A549 (cell line): Measurements from ENCODE around the gene ACKR2. TPM values are rescaled to one million over a fixed set of nuclear protein-coding genes. Genes with fewer than 3 reads are reported as not detected.
A peak's percentile ranks its signal among the peaks of the same experiment; 100 is the strongest.
"Not testable (repeated sequence)": the region's sequence is repeated elsewhere in the genome, so short reads cannot be mapped to it uniquely, and the experiment has no call there.

ENCODE experiments used
- ATAC-seq, 2 experiments: fragments of 200-7000 bp in 1 of 2; fragments of >200 bp in 1 of 2; cut with Nextera tagmentation in 1 of 2; cut with Tn5 transposase in 1 of 2; 3 replicates each; pipeline versions ENCODE4 v1.8.0 to v1.9.1; 2018 to 2020; ENCODE audit warnings: mild to moderate bottlenecking in 1 of 2, moderate library complexity in 1 of 2
- CTCF ChIA-PET: fragments of 300-600 bp; sonication (Branson Sonifier 250); formaldehyde crosslinking; extraction: SDS; loops from one replicate; lab custom pipeline; 2021; ENCODE audit warnings: antibody characterized with exemption, inconsistent platforms; lab: Yijun Ruan, JAX
- POLR2A ChIA-PET: fragments of 350-600 bp; formaldehyde crosslinking; extraction: SDS; loops from one replicate; lab custom pipeline; 2021; ENCODE audit warnings: antibody characterized with exemption, inconsistent platforms; lab: Yijun Ruan, JAX
- DNase-seq, 2 experiments: peaks; one replicate each; pipeline versions ENCODE4 v3.0.0 to v3.0.0-alpha.2; 2011 to 2016; ENCODE audit warnings: low read depth in 1 of 2, low spot score in 1 of 2
- FAIRE-seq: peaks from 2 replicates; lab custom pipeline; 2011; peaks lifted over from hg19 to GRCh38; lab: Jason Lieb, UNC
- H3K27ac ChIP-seq, 2 experiments: fragments of >200 bp; sonication (Bioruptor Twin); formaldehyde crosslinking; 3 replicates each; pipeline ENCODE4 v1.5.1; 2016 to 2017
- H3K4me1 ChIP-seq: fragments of >200 bp; sonication (Bioruptor Twin); formaldehyde crosslinking; 3 replicates; pipeline ENCODE4 v1.6.1; 2016
- H3K4me2 ChIP-seq: fragments of >200 bp; sonication (Bioruptor Twin); formaldehyde crosslinking; 3 replicates; pipeline ENCODE4 v1.6.1; 2016
- H3K4me3 ChIP-seq: fragments of >200 bp; sonication (Bioruptor Twin); formaldehyde crosslinking; 3 replicates; pipeline ENCODE4 v1.5.1; 2016
- H3K9me3 ChIP-seq: fragments of >200 bp; sonication (Bioruptor Twin); formaldehyde crosslinking; 3 replicates; pipeline ENCODE4 v1.6.1; 2016
- CEBPB ChIP-seq, 2 experiments: fragments of >200 bp in 1 of 2; sonication (Bioruptor Twin) in 1 of 2; formaldehyde crosslinking in 1 of 2; IDR thresholded peaks; 2 replicates each; pipeline ENCODE4 v1.6.1; 2012 to 2016
- CHD2 ChIP-seq: fragments of 150-350 bp; IDR thresholded peaks from 2 replicates; pipeline ENCODE4 v1.6.1; 2014; ENCODE audit warnings: low read length; ENCODE audit not compliant: partially characterized antibody
- CTCF ChIP-seq: fragments of >200 bp; sonication (Bioruptor Twin); formaldehyde crosslinking; IDR thresholded peaks from 3 replicates; pipeline ENCODE4 v1.5.1; 2016
- E2F6 ChIP-seq: IDR thresholded peaks from 2 replicates; pipeline ENCODE4 v1.6.1; 2012; ENCODE audit warnings: low read depth, borderline replicate concordance
- EHF ChIP-seq: fragments of 250-450 bp; sonication (Bioruptor Pico); IDR thresholded peaks from 2 replicates; pipeline ENCODE4 v1.5.0; 2020; ENCODE audit warnings: mild to moderate bottlenecking
- EHMT2 ChIP-seq: fragments of 200-600 bp; sonication (generic); IDR thresholded peaks from 2 replicates; pipeline ENCODE4 v1.6.1; 2016; ENCODE audit warnings: antibody characterized with exemption, low read depth, mild to moderate bottlenecking, moderate library complexity
- ESRRA ChIP-seq: fragments of 150-350 bp; IDR thresholded peaks from 2 replicates; pipeline ENCODE4 v1.6.1; 2014; ENCODE audit warnings: mild to moderate bottlenecking, low read length, borderline replicate concordance
- HOXA7 ChIP-seq: fragments of 250-450 bp; sonication (Bioruptor Pico); IDR thresholded peaks from 2 replicates; pipeline ENCODE4 v1.5.0; 2020; ENCODE audit warnings: mild to moderate bottlenecking, moderate library complexity
- HOXB5 ChIP-seq: fragments of 250-450 bp; sonication (Bioruptor Pico); IDR thresholded peaks from 2 replicates; pipeline ENCODE4 v1.5.0; 2020; ENCODE audit warnings: mild to moderate bottlenecking, moderate library complexity
- JUN ChIP-seq, 2 experiments: fragments of >200 bp; sonication (Bioruptor Twin); formaldehyde crosslinking; IDR thresholded peaks; 2 replicates in 1 of 2; 3 replicates in 1 of 2; pipeline ENCODE4 v1.6.1; 2016 to 2017
- KDM1A ChIP-seq: fragments of 200-600 bp; sonication (generic); IDR thresholded peaks from 2 replicates; pipeline ENCODE4 v1.6.1; 2016; ENCODE audit warnings: low read depth, mild to moderate bottlenecking
- KDM5A ChIP-seq: fragments of 200-600 bp; sonication (generic); IDR thresholded peaks from 2 replicates; pipeline ENCODE4 v1.6.1; 2016; ENCODE audit warnings: antibody characterized with exemption, mild to moderate bottlenecking
- NPAS2 ChIP-seq: fragments of 250-450 bp; sonication (Bioruptor Pico); IDR thresholded peaks from 2 replicates; pipeline ENCODE4 v1.8.0; 2022; ENCODE audit warnings: mild to moderate bottlenecking, moderate library complexity, borderline replicate concordance
- PHF8 ChIP-seq: fragments of 200-600 bp; sonication (generic); IDR thresholded peaks from 2 replicates; pipeline ENCODE4 v1.6.1; 2016; ENCODE audit warnings: low read depth, mild to moderate bottlenecking, antibody characterized with exemption, moderate library complexity, borderline replicate concordance
- POLR2A ChIP-seq: IDR thresholded peaks from 2 replicates; pipeline ENCODE4 v1.6.1; 2012; ENCODE audit warnings: mild to moderate bottlenecking, low read length
- RAD21 ChIP-seq, 2 experiments: fragments of >200 bp in 1 of 2; sonication (Bioruptor Twin) in 1 of 2; formaldehyde crosslinking in 1 of 2; IDR thresholded peaks in 1 of 2; conservative IDR thresholded peaks in 1 of 2; 2 replicates in 1 of 2; 3 replicates in 1 of 2; pipeline ENCODE4 v1.6.1; 2012 to 2018; ENCODE audit warnings: inconsistent platforms in 1 of 2
- RARB ChIP-seq: fragments of 250-450 bp; sonication (Bioruptor Pico); IDR thresholded peaks from 2 replicates; pipeline ENCODE4 v1.8.0; 2021; ENCODE audit warnings: mild to moderate bottlenecking, moderate library complexity
- RCOR1 ChIP-seq: fragments of 150-350 bp; IDR thresholded peaks from 2 replicates; pipeline ENCODE4 v1.6.1; 2014; ENCODE audit warnings: antibody characterized with exemption, low read length, low read depth
- RFX5 ChIP-seq: fragments of 450-650 bp; IDR thresholded peaks from 2 replicates; pipeline ENCODE4 v1.7.1; 2014; ENCODE audit warnings: antibody characterized with exemption, mild to moderate bottlenecking, moderate library complexity
- SMC3 ChIP-seq: fragments of >200 bp; sonication (Bioruptor Twin); formaldehyde crosslinking; IDR thresholded peaks from 3 replicates; pipeline ENCODE4 v1.6.1; 2018; ENCODE audit warnings: inconsistent platforms
- SREBF2 ChIP-seq: fragments of 450-650 bp; IDR thresholded peaks from 2 replicates; pipeline ENCODE4 v1.6.1; 2014; ENCODE audit warnings: mild to moderate bottlenecking, moderate library complexity
- ZNF302 ChIP-seq: fragments of 250-450 bp; sonication (Bioruptor Pico); IDR thresholded peaks from 2 replicates; pipeline ENCODE4 v1.9.0; 2021; ENCODE audit warnings: inconsistent platforms, mild to moderate bottlenecking, moderate library complexity
- WGBS: methylation state at CpG from one replicate; pipeline ENCODE4 v1.1.6; 2017; ENCODE audit errors: missing lambda C conversion rate; 5-methylcytosine and 5-hydroxymethylcytosine counted together
- polyA plus RNA-seq, 4 experiments: library from polyadenylated mRNA; depleted of rRNA in 3 of 4; stranded (reverse); fragments of >200 nt; fragmentation: RNase III in 1 of 4; extraction: RNeasy Plus Mini Kit Qiagen cat#74134 plus additional on column Dnase treatment in 1 of 4; gene quantifications; 2 replicates in 3 of 4; 3 replicates in 1 of 4; pipeline ENCODE4 v1.2.3, GENCODE V29; 2011 to 2017
- TF ChIP-seq, protein P1 (sequence below): IDR thresholded peaks from 2 replicates; pipeline ENCODE4 v1.6.1; 2012

ACKR2 gene
- polyA plus RNA-seq, 2 of the 4 experiments (the other 2 are of a cell fraction) = 0.06 TPM; not detected in 1

- TF ChIP-seq RFX5 (no peak), NPAS2 (no peak), EHMT2 (no peak), EHF (CRISPR knock-in tag) (no peak), SREBF2 (no peak), ESRRA (no peak), KDM5A (no peak), E2F6 (no peak), CEBPB (IDR thresholded peaks at IDR 0.05) (no peak), HOXB5 (no peak), CHD2 (no peak), HOXA7 (CRISPR knock-in tag) (no peak), KDM1A (no peak)
- TF ChIP-seq, protein P1, sequence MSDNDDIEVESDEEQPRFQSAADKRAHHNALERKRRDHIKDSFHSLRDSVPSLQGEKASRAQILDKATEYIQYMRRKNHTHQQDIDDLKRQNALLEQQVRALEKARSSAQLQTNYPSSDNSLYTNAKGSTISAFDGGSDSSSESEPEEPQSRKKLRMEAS = no peak
- Histone ChIP-seq H3K4me3 (peak overlapping the region; percentile 68), H3K4me2 (peak overlapping the region; percentile 89), H3K9me3 (no peaks in the 10 kb centered on the region), H3K4me1 (no peaks in the 10 kb centered on the region), H3K27ac (peak overlapping the region; percentile 77 to 96; a peak in 5 of 6 replicates)
- CTCF ChIA-PET = no interaction called here
- FAIRE-seq (no peak), ATAC-seq (no peak; a peak in 1 of 6 replicates), DNase-seq (no peak)
- POLR2A ChIA-PET = no interaction called here
- 91% methylated on average over 9 of the region's 9 CpGs for WGBS
Observed at GRCh38 chr3:42880183-42880582, 70.9 kb downstream of the ACKR2 start.

DNA sequence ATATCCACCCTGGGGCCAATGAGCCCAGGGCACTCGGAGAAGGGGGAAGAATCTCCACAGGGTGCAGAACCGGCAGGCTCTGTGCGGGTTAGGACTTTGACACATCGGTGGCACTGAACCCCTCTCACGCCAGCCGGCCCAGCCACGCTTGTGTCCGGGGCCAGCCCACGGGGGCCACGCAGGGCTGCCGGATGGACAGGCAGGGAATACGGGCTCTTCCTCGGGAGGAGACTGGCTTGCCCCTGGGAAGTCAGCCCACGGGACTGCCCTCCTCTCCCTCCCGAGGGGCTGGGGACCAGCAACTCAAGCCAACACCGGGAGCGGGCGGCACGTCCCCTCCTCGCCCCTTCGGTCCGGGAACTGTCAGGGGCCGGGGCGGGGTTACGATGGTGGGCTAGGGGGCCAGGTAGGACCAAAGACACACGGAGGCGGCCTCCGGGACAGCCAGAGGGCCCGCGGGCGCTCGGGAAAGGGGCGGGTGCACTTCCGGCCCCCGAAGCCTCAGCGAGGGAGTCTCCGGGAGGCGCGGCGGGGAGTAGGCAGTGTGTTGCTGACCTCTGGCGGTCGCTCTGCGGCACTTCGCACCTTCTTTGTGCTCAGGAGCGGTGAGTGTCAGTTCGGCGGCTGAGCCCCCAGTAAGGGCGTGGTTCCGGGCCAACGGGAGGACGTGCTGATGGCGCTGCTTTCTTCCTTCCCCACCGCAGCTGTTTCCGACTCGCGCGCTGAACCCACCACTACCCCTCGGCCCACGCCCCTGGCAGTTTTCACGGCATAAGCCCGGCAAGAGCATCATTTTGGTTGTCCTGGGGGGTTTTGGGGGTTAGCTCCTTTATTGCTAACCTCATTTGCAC lies 71.6 kb downstream of the ACKR2 start:
- H3K4me1 ChIP-seq = no peaks in the 10 kb centered on the region
- ChIA-PET POLR2A (no interaction called here), CTCF (interaction anchor here (0.6 to 1.4 kb wide), 30 partner anchors 9 to 763 kb away, joined by 3 to 11 read pairs (median 3); partner anchors contain the start of genes HIGD1A and SEC22C)
- no peak for FAIRE-seq
- H3K4me3 ChIP-seq = peak overlapping the region; percentile 68
- H3K4me2 ChIP-seq = peak overlapping the region; percentile 89
- 9% methylated on average over 10 of the region's 61 CpGs for WGBS
- DNase-seq = peak; percentile 72 to 74
- peak; percentile 99 to 100 for ATAC-seq
- TF ChIP-seq RARB (no peak), NPAS2 (no peak), RCOR1 (no peak), ZNF302 (CRISPR knock-in tag) (no peak), PHF8 (peak; percentile 11; the same call in 1 of the 2 replicates), JUN (IDR thresholded peaks at IDR 0.05) (peak in 1 of 2 experiments; percentile 34; a peak in 1 of 5 replicates), RAD21 (conservative IDR thresholded peaks at IDR 0.05 in 1 of 2, IDR thresholded peaks at IDR 0.05 in 1 of 2) (peak; percentile 77 to 83), POLR2A (peak; percentile 25; the same call in 1 of the 2 replicates), E2F6 (peak; percentile 38; the same call in 1 of the 2 replicates), CTCF (peak; percentile 67), SMC3 (peak; percentile 70)
- no peaks in the 10 kb centered on the region for H3K9me3 ChIP-seq
- H3K27ac ChIP-seq = peak overlapping the region; percentile 77 to 96

GRCh38 chr3:42883251-42883930 lies 74.1 kb downstream of the ACKR2 start:
- ATAC-seq, DNase-seq, FAIRE-seq, POLR2A ChIA-PET, H3K27ac ChIP-seq, H3K4me2 ChIP-seq, H3K4me1 ChIP-seq, CTCF ChIA-PET, H3K4me3 ChIP-seq, H3K9me3 ChIP-seq: not testable (repeated sequence)
- WGBS = 20% methylated on average over 6 of the region's 6 CpGs
